Neural cell (in vitro differentiated cells): ENCODE results near the gene FKBP3. TPM values are rescaled to one million over a fixed set of nuclear protein-coding genes. Genes with fewer than 3 reads are reported as not detected.

Source experiments
- H2AFZ ChIP-seq: fragments of 200-600, 300-800 bp; sonication (generic), shearing (Covaris generic); 2 replicates; pipeline ENCODE4 v1.6.0; 2014; ENCODE audit warnings: low read depth, mild to moderate bottlenecking, antibody characterized with exemption, low read length, moderate library complexity
- H3F3A ChIP-seq: fragments of 200-600 bp; shearing (Covaris generic); 2 replicates; pipeline ENCODE4 v1.6.1; 2016; ENCODE audit warnings: mild to moderate bottlenecking, moderate library complexity, mixed read lengths, antibody characterized with exemption, low read length; ENCODE audit not compliant: insufficient read depth, poor library complexity, severe bottlenecking
- H3K27ac ChIP-seq: fragments of 200-600, 300-800 bp; sonication (generic), shearing (Covaris generic); 2 replicates; pipeline ENCODE4 v1.5.1; 2014; ENCODE audit warnings: mild to moderate bottlenecking, low read length, moderate library complexity
- H3K27me3 ChIP-seq: fragments of 300-800, 200-600 bp; sonication (generic), shearing (Covaris generic); 2 replicates; pipeline ENCODE4 v1.6.0; 2014; ENCODE audit warnings: mild to moderate bottlenecking, low read depth, low read length, moderate library complexity; ENCODE audit not compliant: insufficient read depth
- H3K36me3 ChIP-seq: fragments of 300-800, 200-600 bp; sonication (generic), shearing (Covaris generic); 2 replicates; pipeline ENCODE4 v1.5.1; 2014; ENCODE audit warnings: mild to moderate bottlenecking, antibody characterized with exemption, low read length, moderate library complexity; ENCODE audit not compliant: insufficient read depth
- H3K4me2 ChIP-seq: fragments of 300-800, 200-600 bp; sonication (generic), shearing (Covaris generic); 2 replicates; pipeline ENCODE4 v1.6.0; 2014; ENCODE audit warnings: mild to moderate bottlenecking, low read length
- H3K4me3 ChIP-seq: fragments of 300-800, 200-600 bp; sonication (generic), shearing (Covaris generic); 2 replicates; pipeline ENCODE4 v1.5.1; 2014; ENCODE audit warnings: mild to moderate bottlenecking, low read length, moderate library complexity
- H3K79me2 ChIP-seq: fragments of 200-600 bp; shearing (Covaris generic); replicated peaks from 2 replicates; pipeline ENCODE4 v1.6.0; 2014; ENCODE audit warnings: mild to moderate bottlenecking, low read length, moderate library complexity; ENCODE audit not compliant: insufficient read depth
- H3K9ac ChIP-seq: fragments of 300-800, 200-600 bp; sonication (generic), shearing (Covaris generic); 2 replicates; pipeline ENCODE4 v1.6.1; 2016; ENCODE audit warnings: mild to moderate bottlenecking, low read length, mixed read lengths
- H3K9me2 ChIP-seq: fragments of 200-600 bp; shearing (Covaris generic); 2 replicates; pipeline ENCODE4 v1.6.1; 2016; ENCODE audit warnings: mild to moderate bottlenecking, low read length, mixed read lengths; ENCODE audit not compliant: insufficient read depth
- H3K9me3 ChIP-seq: fragments of 200-600, 300-800 bp; sonication (generic), shearing (Covaris generic); 2 replicates; pipeline ENCODE4 v1.6.1; 2016; ENCODE audit warnings: mild to moderate bottlenecking, mixed run types, low read length, moderate library complexity, mixed read lengths
- H4K20me1 ChIP-seq: fragments of 200-600 bp; shearing (Covaris generic); 2 replicates; pipeline ENCODE4 v1.6.1; 2016; ENCODE audit warnings: mild to moderate bottlenecking, mixed run types; ENCODE audit not compliant: insufficient read depth
- CTCF ChIP-seq: fragments of 450-650 bp; IDR thresholded peaks from 2 replicates; pipeline ENCODE4 v1.5.1; 2014; ENCODE audit warnings: antibody characterized with exemption, mild to moderate bottlenecking, moderate library complexity; ENCODE audit not compliant: poor library complexity, severe bottlenecking
- EP300 ChIP-seq: fragments of 450-650 bp; conservative IDR thresholded peaks from 2 replicates; pipeline ENCODE4 v1.6.1; 2014; ENCODE audit warnings: antibody characterized with exemption, mild to moderate bottlenecking, moderate library complexity; ENCODE audit not compliant: poor library complexity, severe bottlenecking
- EZH2 ChIP-seq: fragments of 200-600, 300-800 bp; shearing (Covaris generic), sonication (generic); IDR thresholded peaks from 2 replicates; pipeline ENCODE4 v1.6.1; 2014; ENCODE audit warnings: antibody characterized with exemption, low read length, borderline replicate concordance, mild to moderate bottlenecking; ENCODE audit not compliant: insufficient read depth, poor library complexity, severe bottlenecking
- MXI1 ChIP-seq: fragments of 450-650 bp; conservative IDR thresholded peaks from 2 replicates; pipeline ENCODE4 v1.6.1; 2014; ENCODE audit warnings: antibody characterized with exemption, mild to moderate bottlenecking; ENCODE audit not compliant: poor library complexity, severe bottlenecking
- POLR2AphosphoS5 ChIP-seq: IDR thresholded peaks from 2 replicates; pipeline ENCODE4 v1.6.1; 2012
- RAD21 ChIP-seq: fragments of 450-650 bp; conservative IDR thresholded peaks from 2 replicates; pipeline ENCODE4 v1.6.1; 2014; ENCODE audit warnings: antibody characterized with exemption, mild to moderate bottlenecking, moderate library complexity
- SMC3 ChIP-seq: fragments of 450-650 bp; conservative IDR thresholded peaks from 2 replicates; pipeline ENCODE4 v1.6.1; 2014; ENCODE audit warnings: antibody characterized with exemption, mild to moderate bottlenecking, moderate library complexity; ENCODE audit not compliant: poor library complexity
- TAF1 ChIP-seq: IDR thresholded peaks from 2 replicates; pipeline ENCODE4 v1.6.1; 2012; ENCODE audit warnings: low read depth
- polyA plus RNA-seq: library from polyadenylated mRNA; depleted of rRNA; stranded (reverse); fragments of >200 nt; gene quantifications from 2 replicates; pipeline ENCODE4 v1.2.3, GENCODE V29; 2014
- TF ChIP-seq, protein P1 (sequence below): IDR thresholded peaks from 2 replicates; pipeline ENCODE4 v1.6.1; 2012; ENCODE audit warnings: borderline replicate concordance

Gene FKBP3
- polyA plus RNA-seq, 1 donor from 2014 or later, result 189 TPM

- TF ChIP-seq, protein P1, sequence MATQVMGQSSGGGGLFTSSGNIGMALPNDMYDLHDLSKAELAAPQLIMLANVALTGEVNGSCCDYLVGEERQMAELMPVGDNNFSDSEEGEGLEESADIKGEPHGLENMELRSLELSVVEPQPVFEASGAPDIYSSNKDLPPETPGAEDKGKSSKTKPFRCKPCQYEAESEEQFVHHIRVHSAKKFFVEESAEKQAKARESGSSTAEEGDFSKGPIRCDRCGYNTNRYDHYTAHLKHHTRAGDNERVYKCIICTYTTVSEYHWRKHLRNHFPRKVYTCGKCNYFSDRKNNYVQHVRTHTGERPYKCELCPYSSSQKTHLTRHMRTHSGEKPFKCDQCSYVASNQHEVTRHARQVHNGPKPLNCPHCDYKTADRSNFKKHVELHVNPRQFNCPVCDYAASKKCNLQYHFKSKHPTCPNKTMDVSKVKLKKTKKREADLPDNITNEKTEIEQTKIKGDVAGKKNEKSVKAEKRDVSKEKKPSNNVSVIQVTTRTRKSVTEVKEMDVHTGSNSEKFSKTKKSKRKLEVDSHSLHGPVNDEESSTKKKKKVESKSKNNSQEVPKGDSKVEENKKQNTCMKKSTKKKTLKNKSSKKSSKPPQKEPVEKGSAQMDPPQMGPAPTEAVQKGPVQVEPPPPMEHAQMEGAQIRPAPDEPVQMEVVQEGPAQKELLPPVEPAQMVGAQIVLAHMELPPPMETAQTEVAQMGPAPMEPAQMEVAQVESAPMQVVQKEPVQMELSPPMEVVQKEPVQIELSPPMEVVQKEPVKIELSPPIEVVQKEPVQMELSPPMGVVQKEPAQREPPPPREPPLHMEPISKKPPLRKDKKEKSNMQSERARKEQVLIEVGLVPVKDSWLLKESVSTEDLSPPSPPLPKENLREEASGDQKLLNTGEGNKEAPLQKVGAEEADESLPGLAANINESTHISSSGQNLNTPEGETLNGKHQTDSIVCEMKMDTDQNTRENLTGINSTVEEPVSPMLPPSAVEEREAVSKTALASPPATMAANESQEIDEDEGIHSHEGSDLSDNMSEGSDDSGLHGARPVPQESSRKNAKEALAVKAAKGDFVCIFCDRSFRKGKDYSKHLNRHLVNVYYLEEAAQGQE, result no peak
- TF ChIP-seq TAF1 (no peak), POLR2AphosphoS5 (no peak), RAD21 (no peak), MXI1 (no peak), EZH2 (no peak), CTCF (no peak), EP300 (no peak), SMC3 (no peak)
- H3K9ac ChIP-seq, result no peak overlapping the region
- H3K9me3 ChIP-seq, result no peaks in the 10 kb centered on the region
- H3K79me2 ChIP-seq, result no peaks in the 10 kb centered on the region
- no peak overlapping the region for H3K27ac ChIP-seq
- no peaks in the 10 kb centered on the region for H3K9me2 ChIP-seq
- no peaks in the 10 kb centered on the region for H3K36me3 ChIP-seq
- no peaks in the 10 kb centered on the region for H3K27me3 ChIP-seq
- no peak overlapping the region for H3K4me3 ChIP-seq
- H2AFZ ChIP-seq, result no peak overlapping the region
- H4K20me1 ChIP-seq, result no peaks in the 10 kb centered on the region
- no peak overlapping the region for H3K4me2 ChIP-seq
- H3F3A ChIP-seq, result no peaks in the 10 kb centered on the region
These were observed 14.2 kb downstream of the FKBP3 start for GRCh38 chr14:45120096-45120495.

DNA sequence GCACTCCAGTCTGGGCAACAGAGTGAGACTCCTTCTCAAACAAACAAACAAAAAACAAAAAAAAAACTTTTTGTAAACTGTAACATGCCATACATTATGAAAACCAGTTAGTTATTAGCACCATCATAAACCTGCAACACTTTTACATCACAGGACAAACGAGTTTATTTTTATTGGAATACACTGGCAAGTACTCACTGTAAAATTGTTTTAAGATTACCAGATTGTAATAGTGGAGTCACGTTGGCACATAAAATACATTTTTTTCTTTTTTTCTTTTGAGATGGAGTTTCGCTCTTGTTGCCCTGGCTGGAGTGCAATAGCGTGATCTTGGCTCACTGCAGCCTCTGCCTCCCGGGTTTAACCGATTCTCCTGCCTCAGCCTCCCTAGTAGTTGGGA, 15.7 kb downstream of the FKBP3 start:
- Histone ChIP-seq H3K4me3 (no peak overlapping the region), H3K9ac (no peak overlapping the region), H3K36me3 (peaks cover 1% of the 10 kb centered on the region), H2AFZ (no peak overlapping the region), H3K79me2 (no peaks in the 10 kb centered on the region), H3K9me2 (no peaks in the 10 kb centered on the region), H3K9me3 (no peaks in the 10 kb centered on the region), H3K4me2 (no peak overlapping the region), H3F3A (no peaks in the 10 kb centered on the region), H4K20me1 (no peaks in the 10 kb centered on the region), H3K27me3 (no peaks in the 10 kb centered on the region), H3K27ac (no peak overlapping the region)
- TF ChIP-seq EP300 (no peak), MXI1 (no peak), CTCF (no peak), POLR2AphosphoS5 (no peak), SMC3 (no peak), TAF1 (no peak), RAD21 (no peak), EZH2 (no peak)
- TF ChIP-seq, protein P1, result no peak
